ENCODE results near the gene RANBP17. TPM values are rescaled to one million over a fixed set of nuclear protein-coding genes. Genes with fewer than 3 reads are reported as not detected.

Gene RANBP17
- total and polyA plus RNA-seq, 2 experiments from 2014 or later, result 43.8 to 53.1 TPM

- Mint-ChIP-seq H3K27ac (no peak overlapping the region), H3K4me1 (peaks cover 41% of the 10 kb centered on the region), H3K4me3 (peak overlapping the region; percentile 59; the same call in 2 of the 3 replicates), H3K36me3 (ENCODE audit: low read depth) (no peaks in the 10 kb centered on the region; the same call in 2 of the 3 replicates), H3K27me3 (ENCODE audit: insufficient read depth, low read depth, poor library complexity) (peaks cover 96% of the 10 kb centered on the region), H3K9me3 (peaks cover 8% of the 10 kb centered on the region)
- peaks cover 14% of the 10 kb centered on the region for H4K20me1 ChIP-seq (replicated peaks; ENCODE audit: insufficient read depth)
- H3K27me3 ChIP-seq (ENCODE audit: insufficient read depth), result peaks cover 100% of the 10 kb centered on the region
- TF ChIP-seq REST (IDR thresholded peaks at IDR 0.05; ENCODE audit: unreplicated experiment) (no peak), EZH2 (IDR thresholded peaks at IDR 0.05; ENCODE audit: low read depth, unreplicated experiment) (peak; percentile 64), EZH2phosphoT487 (IDR thresholded peaks at IDR 0.05; ENCODE audit: unreplicated experiment) (peak; percentile 29)
- H3K4me1 ChIP-seq (ENCODE audit: insufficient read depth), result peaks cover 37% of the 10 kb centered on the region
- peak overlapping the region; percentile 82 for H3K4me2 ChIP-seq
- H3K79me2 ChIP-seq (replicated peaks; ENCODE audit: insufficient read depth), result no peaks in the 10 kb centered on the region
- no peak overlapping the region for H2AFZ ChIP-seq
- H3K9me2 ChIP-seq (ENCODE audit: insufficient read depth), result no peaks in the 10 kb centered on the region
- H3K27ac ChIP-seq (ENCODE audit: low read depth), result no peak overlapping the region
- peak; percentile 3 for ATAC-seq
- H3K36me3 ChIP-seq (ENCODE audit: insufficient read depth), result no peaks in the 10 kb centered on the region
- peaks cover 4% of the 10 kb centered on the region; the same call in 1 of the 2 replicates for H3F3A ChIP-seq (replicated peaks; ENCODE audit: low read depth)
- H3K4me3 ChIP-seq, result peak overlapping the region; percentile 52
- peak; percentile 79 for DNase-seq (ENCODE audit: low spot score)
Observed at GRCh38 chr5:171311322-171312077, 449.7 kb downstream of the RANBP17 start.

- DNase-seq (ENCODE audit: low spot score) (peak; percentile 45), ATAC-seq (no peak)
- Mint-ChIP-seq H3K27ac (no peak overlapping the region), H3K36me3 (ENCODE audit: low read depth) (no peaks in the 10 kb centered on the region; the same call in 2 of the 3 replicates), H3K4me1 (peaks cover 41% of the 10 kb centered on the region), H3K9me3 (peaks cover 12% of the 10 kb centered on the region), H3K27me3 (ENCODE audit: insufficient read depth, low read depth, poor library complexity) (peaks cover 96% of the 10 kb centered on the region), H3K4me3 (peak overlapping the region; percentile 63)
- H3K36me3 ChIP-seq (ENCODE audit: insufficient read depth), result no peaks in the 10 kb centered on the region
- peaks cover 100% of the 10 kb centered on the region for H3K27me3 ChIP-seq (ENCODE audit: insufficient read depth)
- peaks cover 37% of the 10 kb centered on the region for H3K4me1 ChIP-seq (ENCODE audit: insufficient read depth)
- H2AFZ ChIP-seq, result no peak overlapping the region
- H3K4me3 ChIP-seq, result peak overlapping the region; percentile 52
- no peak overlapping the region for H3K27ac ChIP-seq (ENCODE audit: low read depth)
- H3K9me2 ChIP-seq (ENCODE audit: insufficient read depth), result no peaks in the 10 kb centered on the region
- peak overlapping the region; percentile 82 for H3K4me2 ChIP-seq
- peaks cover 10% of the 10 kb centered on the region; the same call in 1 of the 2 replicates for H3F3A ChIP-seq (replicated peaks; ENCODE audit: low read depth)
- peaks cover 10% of the 10 kb centered on the region for H4K20me1 ChIP-seq (replicated peaks; ENCODE audit: insufficient read depth)
- no peaks in the 10 kb centered on the region for H3K79me2 ChIP-seq (replicated peaks; ENCODE audit: insufficient read depth)
- TF ChIP-seq CREB1 (CRISPR knock-in tag; IDR thresholded peaks at IDR 0.05; ENCODE audit: low read depth) (peak; percentile 97), EZH2 (IDR thresholded peaks at IDR 0.05; ENCODE audit: low read depth, unreplicated experiment) (peak; percentile 77), ZNF462 (CRISPR knock-in tag; IDR thresholded peaks at IDR 0.05) (no peak), JUNB (IDR thresholded peaks at IDR 0.05; ENCODE audit: unreplicated experiment) (no peak)
Observed at GRCh38 chr5:171312129-171312974, 450.5 kb downstream of the RANBP17 start.

All from GM23338 (cell line).